Endothelial cell of umbilical vein (primary cell): ENCODE measurements around the gene NR2C1. TPM values are rescaled to one million over a fixed set of nuclear protein-coding genes. Genes with fewer than 3 reads are reported as not detected.

Experiments used
- BruUV-seq: library from RNA; stranded (reverse); fragments of 400-500 nt; replicated peaks from 2 replicates; lab custom pipeline; 2021; lab: Mats Ljungman, UMichigan
- CTCF ChIA-PET: fragments of 300-600, 350-600 bp; sonication (Branson Sonifier 250); formaldehyde crosslinking; loops from one replicate; lab custom pipeline; 2021; ENCODE audit warnings: antibody characterized with exemption, inconsistent platforms; lab: Charles Lee
- POLR2A ChIA-PET: fragments of 300-600, 350-600 bp; sonication (Branson Sonifier 250); formaldehyde crosslinking; loops from one replicate; lab custom pipeline; 2021; ENCODE audit warnings: antibody characterized with exemption, inconsistent platforms; lab: Charles Lee
- DNase-seq: peaks from one replicate; pipeline ENCODE4 v3.0.0-alpha.2; 2011; ENCODE audit warnings: low read depth, low spot score
- FAIRE-seq: peaks from 2 replicates; lab custom pipeline; 2011; peaks lifted over from hg19 to GRCh38; lab: Jason Lieb, UNC
- H2AFZ ChIP-seq: 2 replicates; pipeline ENCODE4 v1.6.0; 2012; ENCODE audit warnings: low read depth, low read length, control low read depth, inconsistent platforms
- H3K27ac ChIP-seq: 2 replicates; pipeline ENCODE4 v1.5.1; 2011; ENCODE audit warnings: low read depth, mild to moderate bottlenecking, control low read depth, low read length, moderate library complexity; ENCODE audit not compliant: insufficient read depth
- H3K27me3 ChIP-seq, 2 experiments: 2 replicates each; pipeline versions ENCODE4 v1.6.0 to v1.6.1; 2011; ENCODE audit warnings: low read length in 2 of 2, mixed read lengths in 1 of 2; ENCODE audit not compliant: control insufficient read depth in 2 of 2, insufficient read depth in 2 of 2
- H3K36me3 ChIP-seq, 2 experiments: 2 replicates in 1 of 2; 3 replicates in 1 of 2; pipeline ENCODE4 v1.5.1; 2011; ENCODE audit warnings: low read length in 2 of 2, mild to moderate bottlenecking in 1 of 2, moderate library complexity in 1 of 2; ENCODE audit not compliant: control insufficient read depth in 2 of 2, insufficient read depth in 2 of 2; ENCODE audit errors: extremely low read depth in 1 of 2
- H3K4me1 ChIP-seq: 3 replicates; pipeline ENCODE4 v1.5.1; 2011; ENCODE audit warnings: mild to moderate bottlenecking, low read length; ENCODE audit not compliant: control insufficient read depth, insufficient read depth; ENCODE audit errors: extremely low read depth
- H3K4me2 ChIP-seq: 2 replicates; pipeline ENCODE4 v1.6.1; 2011; ENCODE audit warnings: low read length, control low read depth, mixed read lengths; ENCODE audit not compliant: insufficient read depth
- H3K4me3 ChIP-seq, 3 experiments: fragments of 200-600 bp in 1 of 3; sonication (generic), shearing (Covaris generic) in 1 of 3; replicated peaks in 1 of 3; 2 replicates each; pipeline ENCODE4 v1.5.1; 2011 to 2016; ENCODE audit warnings: control low read depth in 3 of 3, low read length in 3 of 3, mild to moderate bottlenecking in 2 of 3, inconsistent platforms in 1 of 3, low read depth in 1 of 3, moderate library complexity in 1 of 3; ENCODE audit not compliant: insufficient read depth in 1 of 3
- H3K79me2 ChIP-seq: 2 replicates; pipeline ENCODE4 v1.6.0; 2012; ENCODE audit warnings: low read length, inconsistent platforms; ENCODE audit not compliant: control insufficient read depth, insufficient read depth
- H3K9ac ChIP-seq: replicated peaks from 2 replicates; pipeline ENCODE3; 2011; ENCODE audit warnings: low read length, control low read depth; ENCODE audit not compliant: insufficient read depth; ENCODE audit errors: extremely low read depth
- H3K9me1 ChIP-seq: replicated peaks from 3 replicates; pipeline ENCODE4 v1.6.0; 2011; ENCODE audit warnings: mild to moderate bottlenecking, low read length; ENCODE audit not compliant: control insufficient read depth, insufficient read depth; ENCODE audit errors: extremely low read depth
- H3K9me3 ChIP-seq: replicated peaks from 2 replicates; pipeline ENCODE4 v1.5.1; 2012; ENCODE audit warnings: low read length, inconsistent platforms; ENCODE audit not compliant: control insufficient read depth, insufficient read depth
- H4K20me1 ChIP-seq: replicated peaks from 2 replicates; pipeline ENCODE3; 2011; ENCODE audit warnings: mild to moderate bottlenecking, low read length; ENCODE audit not compliant: control insufficient read depth, insufficient read depth; ENCODE audit errors: extremely low read depth
- CTCF ChIP-seq, 2 donors: IDR thresholded peaks; 1 replicate in 1 of 2; 2 replicates in 1 of 2; pipeline ENCODE4 v1.5.1; 2011; ENCODE audit warnings: low read length in 2 of 2, mild to moderate bottlenecking in 2 of 2, moderate library complexity in 2 of 2, control low read depth in 1 of 2, inconsistent platforms in 1 of 2, low read depth in 1 of 2; ENCODE audit not compliant: insufficient read depth in 1 of 2; ENCODE audit errors: extremely low read depth in 1 of 2
- EZH2 ChIP-seq: IDR thresholded peaks from 2 replicates; pipeline ENCODE4 v1.6.1; 2012; ENCODE audit warnings: borderline replicate concordance, low read depth, mild to moderate bottlenecking, moderate library complexity, low read length, inconsistent platforms; ENCODE audit not compliant: severe bottlenecking
- FOS ChIP-seq: IDR thresholded peaks from 2 replicates; pipeline ENCODE4 v1.6.1; 2011; ENCODE audit warnings: mild to moderate bottlenecking, low read length, moderate library complexity, borderline replicate concordance; ENCODE audit not compliant: insufficient read depth
- GATA2 ChIP-seq: IDR thresholded peaks from 2 replicates; pipeline ENCODE4 v1.7.0; 2011; ENCODE audit warnings: low read depth, mild to moderate bottlenecking, moderate library complexity, mixed read lengths, low read length; ENCODE audit not compliant: insufficient read length, insufficient read depth
- JUN ChIP-seq: IDR thresholded peaks from 2 replicates; pipeline ENCODE4 v1.6.1; 2011; ENCODE audit warnings: borderline replicate concordance, low read depth; ENCODE audit not compliant: insufficient read length, insufficient read depth
- MAX ChIP-seq: IDR thresholded peaks from 2 replicates; pipeline ENCODE4 v1.6.1; 2011; ENCODE audit not compliant: insufficient read depth, insufficient read length
- MYC ChIP-seq: IDR thresholded peaks from one replicate; pipeline ENCODE4 v1.6.1; 2011; ENCODE audit warnings: mild to moderate bottlenecking, low read depth, low read length
- POLR2A ChIP-seq: IDR thresholded peaks from 2 replicates; pipeline ENCODE4 v1.6.1; 2012; ENCODE audit warnings: low read depth, mild to moderate bottlenecking, control low read depth, low read length
- POLR2AphosphoS5 ChIP-seq: IDR thresholded peaks from 2 replicates; pipeline ENCODE4 v1.6.1; 2012; ENCODE audit warnings: low read depth, mild to moderate bottlenecking, control low read depth, low read length, moderate library complexity; ENCODE audit not compliant: insufficient read depth
- dilution Hi-C: fragments of 300-500 bp; cut with MboI; formaldehyde crosslinking; loops from one replicate; pipeline ENCODE4 v1.15.0; 2019; ENCODE audit warnings: low sequenced_read_pairs; ENCODE audit not compliant: extremely low pct_ligation_motif_present
- intact Hi-C: fragments of 100-400 bp; cut with micrococcal nuclease; formaldehyde crosslinking; loops from one replicate; pipeline ENCODE4 v1.10.0; 2022
- polyA plus RNA-seq, 4 experiments: library from polyadenylated mRNA; depleted of rRNA in 3 of 4; stranded (reverse) in 3 of 4; unstranded in 1 of 4; fragments of >200 nt; gene quantifications; 2 replicates each; pipeline versions ENCODE4 v1.2.1 to v1.2.3, GENCODE V29; 2011 to 2012; ENCODE audit warnings: missing spikeins in 1 of 4
- total RNA-seq: library from RNA; stranded (reverse); gene quantifications from 2 replicates; pipeline ENCODE4 v1.2.3, GENCODE V29; 2021

NR2C1 gene
- total and polyA plus RNA-seq, 2 donors (not counting 3 experiments of a cell fraction or from before 2014, with no cell fraction given), result 21.0 to 37.7 TPM

GRCh38 chr12:95096852-95097251 lies 23.4 kb upstream of the NR2C1 start:
- CTCF ChIA-PET, result no interaction called here
- Histone ChIP-seq H3K79me2 (no peaks in the 10 kb centered on the region), H3K9ac (no peak overlapping the region), H3K27me3 (no peaks in the 10 kb centered on the region), H3K4me1 (no peaks in the 10 kb centered on the region), H3K4me2 (no peak overlapping the region), H3K27ac (no peak overlapping the region), H3K36me3 (peaks cover 4 to 8% of the 10 kb centered on the region in 2 experiments), H4K20me1 (no peaks in the 10 kb centered on the region), H2AFZ (no peak overlapping the region), H3K4me3 (no peak overlapping the region), H3K9me3 (no peaks in the 10 kb centered on the region), H3K9me1 (no peaks in the 10 kb centered on the region)
- dilution Hi-C loops (no loop called here), intact Hi-C loops (no loop called here)
- TF ChIP-seq JUN, result no peak
- TF ChIP-seq CTCF (IDR thresholded peaks at IDR 0.05; ENCODE audit: extremely low read depth in 1 of 2, insufficient read depth in 1 of 2, low read depth in 1 of 2, low read length in 2 of 2), result no peak
- TF ChIP-seq FOS, result no peak
- TF ChIP-seq POLR2AphosphoS5, result no peak
- no peak for TF ChIP-seq GATA2
- no peak for TF ChIP-seq EZH2
- no peak for TF ChIP-seq POLR2A
- TF ChIP-seq MAX, result no peak
- TF ChIP-seq MYC, result no peak
- no peak for FAIRE-seq
- POLR2A ChIA-PET, result no interaction called here
- DNase-seq, result no peak
- no TSS peak for BruUV-seq
